OCI-LY7 (cell line): ENCODE results near the gene PCCA. TPM values are rescaled to one million over a fixed set of nuclear protein-coding genes. Genes with fewer than 3 reads are reported as not detected.

Experiments used
- BruUV-seq: library from RNA; stranded (reverse); fragments of 400-500 nt; replicated peaks from 2 replicates; lab custom pipeline; 2021; lab: Mats Ljungman, UMichigan
- CTCF ChIA-PET: fragments of 300-600 bp; sonication (Branson Sonifier 250); formaldehyde crosslinking; loops from one replicate; lab custom pipeline; 2022; ENCODE audit warnings: antibody characterized with exemption; ENCODE audit not compliant: unreplicated experiment; lab: Charles Lee
- POLR2A ChIA-PET: fragments of 300-600 bp; sonication (Branson Sonifier 250); formaldehyde crosslinking; loops from one replicate; lab custom pipeline; 2022; ENCODE audit warnings: antibody characterized with exemption; lab: Charles Lee
- DNase-seq: peaks from one replicate; pipeline ENCODE4 v3.0.0-alpha.2; 2015; ENCODE audit warnings: low spot score
- H2AFZ ChIP-seq: fragments of 200-600 bp; sonication (generic), shearing (Covaris generic); 2 replicates; pipeline ENCODE4 v1.6.1; 2014; ENCODE audit warnings: mild to moderate bottlenecking, antibody characterized with exemption, low read length, moderate library complexity
- H3K27ac ChIP-seq: fragments of 200-600 bp; sonication (generic); 2 replicates; pipeline ENCODE4 v1.5.1; 2014; ENCODE audit warnings: mixed run types, low read depth, mild to moderate bottlenecking, moderate library complexity, low read length, inconsistent platforms; ENCODE audit not compliant: poor library complexity, severe bottlenecking
- H3K36me3 ChIP-seq: fragments of 200-600 bp; sonication (generic); 2 replicates; pipeline ENCODE4 v1.6.1; 2014; ENCODE audit warnings: mild to moderate bottlenecking, antibody characterized with exemption, low read length, moderate library complexity, mixed read lengths; ENCODE audit not compliant: insufficient read depth
- H3K4me1 ChIP-seq: fragments of 200-600 bp; sonication (generic); 2 replicates; pipeline ENCODE4 v1.5.1; 2014; ENCODE audit warnings: mild to moderate bottlenecking, low read length; ENCODE audit not compliant: insufficient read depth, poor library complexity, severe bottlenecking
- H3K4me2 ChIP-seq: fragments of 200-600 bp; sonication (generic); 2 replicates; pipeline ENCODE4 v1.6.1; 2014; ENCODE audit warnings: mild to moderate bottlenecking, low read length
- H3K4me3 ChIP-seq: fragments of 200-600 bp; sonication (generic); 2 replicates; pipeline ENCODE4 v1.5.1; 2014; ENCODE audit warnings: mild to moderate bottlenecking, low read depth, low read length; ENCODE audit not compliant: poor library complexity, severe bottlenecking
- H3K79me2 ChIP-seq: fragments of 200-600 bp; sonication (generic); 2 replicates; pipeline ENCODE4 v1.6.1; 2016; ENCODE audit warnings: low read depth, mild to moderate bottlenecking, low read length, moderate library complexity, mixed read lengths; ENCODE audit not compliant: insufficient read depth
- H3K9me2 ChIP-seq: fragments of 200-600 bp; sonication (generic); 2 replicates; pipeline ENCODE4 v1.6.1; 2016; ENCODE audit warnings: mild to moderate bottlenecking, low read length, mixed read lengths; ENCODE audit not compliant: insufficient read depth
- H3K9me3 ChIP-seq: fragments of 200-600 bp; sonication (generic); 2 replicates; pipeline ENCODE4 v1.6.1; 2014; ENCODE audit warnings: mild to moderate bottlenecking, mixed run types, low read length, mixed read lengths
- H4K20me1 ChIP-seq: fragments of 200-600 bp; sonication (generic); 2 replicates; pipeline ENCODE4 v1.6.1; 2014; ENCODE audit warnings: mild to moderate bottlenecking, antibody characterized with exemption, low read length, moderate library complexity, mixed read lengths; ENCODE audit not compliant: insufficient read depth
- EZH2phosphoT487 ChIP-seq: fragments of 200-600 bp; sonication (generic); IDR thresholded peaks from 2 replicates; pipeline ENCODE4 v1.6.1; 2018; ENCODE audit warnings: low read depth, borderline replicate concordance, mild to moderate bottlenecking, mixed run types, antibody characterized with exemption, low read length, moderate library complexity, mixed read lengths
- intact Hi-C: fragments of 100-400 bp; cut with micrococcal nuclease; formaldehyde crosslinking; loops from one replicate; pipeline ENCODE4 v1.10.0; 2022; ENCODE audit not compliant: unreplicated experiment
- total RNA-seq, 2 experiments: library from RNA; depleted of rRNA in 1 of 2; stranded (reverse); fragments of >200 nt in 1 of 2; shearing (Covaris generic) in 1 of 2; gene quantifications; 2 replicates each; pipeline ENCODE4 v1.2.3, GENCODE V29; 2014 to 2022
- TF ChIP-seq, protein P1 (sequence below): fragments of 200-600 bp; sonication (generic); conservative IDR thresholded peaks from 2 replicates; pipeline ENCODE4 v1.5.1; 2014; ENCODE audit warnings: mild to moderate bottlenecking, antibody characterized with exemption, low read length, moderate library complexity, mixed read lengths

PCCA gene
- total RNA-seq, 2 experiments from 2014 or later: 2.7 to 7.2 TPM

DNA sequence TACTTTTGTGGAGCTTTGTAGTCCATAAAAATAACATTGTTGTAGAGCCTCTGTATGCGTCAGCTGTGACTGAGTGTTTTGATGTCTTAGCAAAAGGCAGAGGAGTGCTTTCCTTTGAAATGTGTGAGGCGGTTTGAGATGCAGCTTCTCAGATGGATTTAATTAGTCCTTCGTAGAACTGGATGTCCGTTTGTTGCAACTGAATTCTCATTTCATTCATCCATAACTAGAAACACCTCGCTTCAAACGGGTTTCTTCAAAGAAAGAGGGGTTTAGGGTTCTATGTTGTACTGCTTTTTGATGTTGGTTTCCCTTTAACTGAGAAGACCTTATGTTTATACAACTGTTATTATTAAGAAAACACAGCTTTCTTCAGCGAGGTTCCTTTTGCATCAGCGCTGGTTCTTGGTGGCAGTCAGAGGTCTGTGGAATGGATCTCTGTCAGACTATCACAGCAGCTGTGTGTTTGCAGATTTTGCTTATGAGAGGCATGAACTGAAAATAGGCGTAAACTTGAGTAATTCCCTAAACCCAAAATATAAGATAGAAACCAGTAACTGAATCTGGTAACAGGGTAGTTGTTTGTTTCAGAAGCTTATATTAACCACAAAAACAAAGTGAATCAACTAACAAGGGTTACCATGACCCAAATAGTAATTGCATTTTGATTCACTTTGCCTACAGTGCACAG is 305.3 kb downstream of the PCCA start:
- H2AFZ ChIP-seq: no peak overlapping the region
- intact Hi-C loops: no loop called here
- H3K4me3 ChIP-seq: no peak overlapping the region
- no peak overlapping the region for H3K4me2 ChIP-seq
- ChIA-PET POLR2A (interaction anchor here (0.6 kb wide), 1 partner anchor 24 kb away, joined by 5 read pairs; no protein-coding TSS in a partner anchor), CTCF (no interaction called here)
- no peak overlapping the region for H3K27ac ChIP-seq
- no peaks in the 10 kb centered on the region for H4K20me1 ChIP-seq
- no peaks in the 10 kb centered on the region for H3K79me2 ChIP-seq
- H3K9me3 ChIP-seq: no peaks in the 10 kb centered on the region
- TF ChIP-seq EZH2phosphoT487: no peak
- TF ChIP-seq, protein P1, sequence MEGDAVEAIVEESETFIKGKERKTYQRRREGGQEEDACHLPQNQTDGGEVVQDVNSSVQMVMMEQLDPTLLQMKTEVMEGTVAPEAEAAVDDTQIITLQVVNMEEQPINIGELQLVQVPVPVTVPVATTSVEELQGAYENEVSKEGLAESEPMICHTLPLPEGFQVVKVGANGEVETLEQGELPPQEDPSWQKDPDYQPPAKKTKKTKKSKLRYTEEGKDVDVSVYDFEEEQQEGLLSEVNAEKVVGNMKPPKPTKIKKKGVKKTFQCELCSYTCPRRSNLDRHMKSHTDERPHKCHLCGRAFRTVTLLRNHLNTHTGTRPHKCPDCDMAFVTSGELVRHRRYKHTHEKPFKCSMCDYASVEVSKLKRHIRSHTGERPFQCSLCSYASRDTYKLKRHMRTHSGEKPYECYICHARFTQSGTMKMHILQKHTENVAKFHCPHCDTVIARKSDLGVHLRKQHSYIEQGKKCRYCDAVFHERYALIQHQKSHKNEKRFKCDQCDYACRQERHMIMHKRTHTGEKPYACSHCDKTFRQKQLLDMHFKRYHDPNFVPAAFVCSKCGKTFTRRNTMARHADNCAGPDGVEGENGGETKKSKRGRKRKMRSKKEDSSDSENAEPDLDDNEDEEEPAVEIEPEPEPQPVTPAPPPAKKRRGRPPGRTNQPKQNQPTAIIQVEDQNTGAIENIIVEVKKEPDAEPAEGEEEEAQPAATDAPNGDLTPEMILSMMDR: no peak
- no peaks in the 10 kb centered on the region for H3K36me3 ChIP-seq
- no peak for DNase-seq
- no TSS peak for BruUV-seq
- no peaks in the 10 kb centered on the region for H3K9me2 ChIP-seq
- no peaks in the 10 kb centered on the region for H3K4me1 ChIP-seq

DNA sequence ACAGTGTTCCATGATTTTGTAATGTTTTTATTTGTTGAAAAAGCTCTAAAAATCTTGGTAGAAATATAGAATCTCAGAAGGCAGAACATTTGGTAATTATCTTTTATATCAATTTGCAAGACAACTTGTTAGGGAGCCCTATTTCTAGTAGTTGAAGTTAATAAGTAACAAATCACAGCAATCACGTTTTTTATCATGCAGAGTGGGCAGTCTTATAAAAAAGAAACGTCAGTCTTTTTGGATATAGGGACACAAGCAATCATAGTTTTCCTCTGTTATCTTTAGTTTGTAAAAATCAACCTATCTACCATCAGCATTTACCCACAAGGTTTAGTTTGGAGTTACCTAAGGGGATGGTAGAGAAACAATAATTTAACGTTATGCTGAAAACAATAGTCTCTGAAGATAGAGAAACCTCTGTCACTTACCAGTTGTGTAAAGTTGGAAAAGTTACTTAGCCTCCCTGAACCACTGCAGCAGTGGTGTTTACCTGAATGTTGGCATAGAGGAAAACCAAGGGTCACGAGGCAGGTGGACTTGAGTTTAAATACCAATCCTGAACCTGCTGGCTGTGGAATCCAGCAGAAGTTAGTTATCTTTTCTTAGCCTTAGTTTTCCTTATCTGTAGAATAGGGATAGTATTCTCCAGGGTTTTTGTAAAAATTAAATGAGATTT is 306.9 kb downstream of the PCCA start:
- intact Hi-C loops: no loop called here
- ChIA-PET POLR2A (no interaction called here), CTCF (no interaction called here)

More for the DNA sequence above, 306.9 kb downstream of the PCCA start:
- H3K9me3 ChIP-seq: no peaks in the 10 kb centered on the region
- H3K4me3 ChIP-seq: no peak overlapping the region
- no peak for DNase-seq
- BruUV-seq: no TSS peak
- no peak overlapping the region for H2AFZ ChIP-seq
- TF ChIP-seq, protein P1: no peak
- H4K20me1 ChIP-seq: no peaks in the 10 kb centered on the region
- H3K4me2 ChIP-seq: no peak overlapping the region
- H3K27ac ChIP-seq: no peak overlapping the region
- no peaks in the 10 kb centered on the region for H3K36me3 ChIP-seq
- no peaks in the 10 kb centered on the region for H3K79me2 ChIP-seq
- no peaks in the 10 kb centered on the region for H3K9me2 ChIP-seq
- no peaks in the 10 kb centered on the region for H3K4me1 ChIP-seq
